ENCODE data around the gene MAP7.
"Not testable (repeated sequence)": the region's sequence is repeated elsewhere in the genome, so short reads cannot be mapped to it uniquely, and the experiment has no call there.

MAP7 gene

GRCh38 chr6:136398453-136398852 lies 151.8 kb downstream of the MAP7 start:
- TF ChIP-seq EZH2phosphoT487 (IDR thresholded peaks at IDR 0.05; ENCODE audit: low read depth) (no peak), CTCF (IDR thresholded peaks at IDR 0.05; ENCODE audit: low read depth, low read length) (no peak)
- no peak overlapping the region for H3K27ac ChIP-seq (ENCODE audit: low read length)
- H3K9ac ChIP-seq (ENCODE audit: low read length): no peak overlapping the region
- no peaks in the 10 kb centered on the region for H3K79me2 ChIP-seq (ENCODE audit: low read length)
- no peaks in the 10 kb centered on the region for H3K9me3 ChIP-seq (ENCODE audit: insufficient read depth, low read length)
- no peaks in the 10 kb centered on the region for H3K36me3 ChIP-seq (replicated peaks; ENCODE audit: low read depth, low read length)
- no peaks in the 10 kb centered on the region for H3K27me3 ChIP-seq (ENCODE audit: low read depth, low read length)
- H4K20me1 ChIP-seq (ENCODE audit: insufficient read depth, low read length): no peaks in the 10 kb centered on the region
- no peaks in the 10 kb centered on the region for H3K4me1 ChIP-seq (ENCODE audit: low read length)
- no peak overlapping the region for H3K4me2 ChIP-seq (ENCODE audit: low read length)
- H2AFZ ChIP-seq (ENCODE audit: low read depth, low read length): no peak overlapping the region
- H3K4me3 ChIP-seq (ENCODE audit: low read length): no peak overlapping the region

GRCh38 chr6:136396908-136397307 lies 153.3 kb downstream of the MAP7 start:
- no peak overlapping the region for H3K27ac ChIP-seq (ENCODE audit: low read length)
- H3K36me3 ChIP-seq (replicated peaks; ENCODE audit: low read depth, low read length): no peaks in the 10 kb centered on the region
- H3K27me3 ChIP-seq (ENCODE audit: low read depth, low read length): no peaks in the 10 kb centered on the region
- H3K9me3 ChIP-seq (ENCODE audit: insufficient read depth, low read length): no peaks in the 10 kb centered on the region
- no peaks in the 10 kb centered on the region for H3K79me2 ChIP-seq (ENCODE audit: low read length)
- no peak overlapping the region for H3K9ac ChIP-seq (ENCODE audit: low read length)
- H3K4me2 ChIP-seq (ENCODE audit: low read length): no peak overlapping the region
- H4K20me1 ChIP-seq (ENCODE audit: insufficient read depth, low read length): no peaks in the 10 kb centered on the region
- H2AFZ ChIP-seq (ENCODE audit: low read depth, low read length): no peak overlapping the region
- TF ChIP-seq EZH2phosphoT487 (IDR thresholded peaks at IDR 0.05; ENCODE audit: low read depth): no peak
- no peak for TF ChIP-seq CTCF (IDR thresholded peaks at IDR 0.05; ENCODE audit: low read depth, low read length)
- no peak overlapping the region for H3K4me3 ChIP-seq (ENCODE audit: low read length)
- no peaks in the 10 kb centered on the region for H3K4me1 ChIP-seq (ENCODE audit: low read length)

- not testable (repeated sequence) for H3K9me3 ChIP-seq (ENCODE audit: insufficient read depth, low read length); H3K79me2 ChIP-seq (ENCODE audit: low read length); H3K27ac ChIP-seq (ENCODE audit: low read length); H3K9ac ChIP-seq (ENCODE audit: low read length); H3K4me1 ChIP-seq (ENCODE audit: low read length); H3K4me2 ChIP-seq (ENCODE audit: low read length); H4K20me1 ChIP-seq (ENCODE audit: insufficient read depth, low read length); H2AFZ ChIP-seq (ENCODE audit: low read depth, low read length); H3K4me3 ChIP-seq (ENCODE audit: low read length); H3K36me3 ChIP-seq (replicated peaks; ENCODE audit: low read depth, low read length); H3K27me3 ChIP-seq (ENCODE audit: low read depth, low read length)
These were observed 159.3 kb downstream of the MAP7 start for GRCh38 chr6:136390959-136391358.

- TF ChIP-seq CTCF (IDR thresholded peaks at IDR 0.05; ENCODE audit: low read depth, low read length): no peak
- no peak for TF ChIP-seq EZH2phosphoT487 (IDR thresholded peaks at IDR 0.05; ENCODE audit: low read depth)
- no peak overlapping the region for H3K9ac ChIP-seq (ENCODE audit: low read length)
- no peak overlapping the region for H3K4me2 ChIP-seq (ENCODE audit: low read length)
- no peaks in the 10 kb centered on the region for H3K79me2 ChIP-seq (ENCODE audit: low read length)
- H3K4me1 ChIP-seq (ENCODE audit: low read length): no peaks in the 10 kb centered on the region
- no peaks in the 10 kb centered on the region for H3K9me3 ChIP-seq (ENCODE audit: insufficient read depth, low read length)
- H3K27ac ChIP-seq (ENCODE audit: low read length): no peak overlapping the region
- H2AFZ ChIP-seq (ENCODE audit: low read depth, low read length): no peak overlapping the region
- H3K4me3 ChIP-seq (ENCODE audit: low read length): no peak overlapping the region
- H3K36me3 ChIP-seq (replicated peaks; ENCODE audit: low read depth, low read length): no peaks in the 10 kb centered on the region
- no peaks in the 10 kb centered on the region for H4K20me1 ChIP-seq (ENCODE audit: insufficient read depth, low read length)
- H3K27me3 ChIP-seq (ENCODE audit: low read depth, low read length): no peaks in the 10 kb centered on the region
These were observed 162.9 kb downstream of the MAP7 start for GRCh38 chr6:136387316-136387715.

All from OCI-LY3 (cell line).